Sigmoid colon (tissue), 7 donors: Measurements from ENCODE around the gene LSM14A. TPM values are rescaled to one million over a fixed set of nuclear protein-coding genes. Genes with fewer than 3 reads are reported as not detected.
"Not testable (repeated sequence)": the region's sequence is repeated elsewhere in the genome, so short reads cannot be mapped to it uniquely, and the experiment has no call there.

Experiments
- DNase-seq: peaks from one replicate; pipeline ENCODE4 v3.0.0-alpha.2; 2019
- H3K27ac ChIP-seq, 4 donors: fragments of 200-600 bp; sonication (generic); one replicate each; pipeline ENCODE4 v1.5.1; 2016 to 2019; ENCODE audit warnings: mild to moderate bottlenecking in 1 of 4
- H3K27me3 ChIP-seq, 3 donors: fragments of 200-600 bp; sonication (generic); one replicate each; pipeline ENCODE4 v1.5.1; 2019; ENCODE audit warnings: mild to moderate bottlenecking in 1 of 3
- H3K36me3 ChIP-seq, 4 donors: fragments of 200-600 bp; sonication (generic); one replicate each; pipeline ENCODE4 v1.5.1; 2016 to 2019
- H3K4me1 ChIP-seq, 4 donors: fragments of 200-600 bp; sonication (generic); one replicate each; pipeline ENCODE4 v1.5.1; 2017 to 2019
- H3K4me3 ChIP-seq, 4 donors: fragments of 200-600 bp; sonication (generic); one replicate each; pipeline ENCODE4 v1.5.1; 2017 to 2019; ENCODE audit warnings: mild to moderate bottlenecking in 2 of 4, moderate library complexity in 1 of 4
- H3K9me3 ChIP-seq, 4 donors: fragments of 200-600 bp in 3 of 4; sonication (generic) in 3 of 4; one replicate each; pipeline versions ENCODE4 v1.5.1 to v1.6.1; 2013 to 2019
- EP300 ChIP-seq, 4 donors: sonication (generic); formaldehyde crosslinking; IDR thresholded peaks; one replicate each; pipeline ENCODE4 v1.6.1; 2017; ENCODE audit warnings: antibody characterized with exemption in 4 of 4
- POLR2A ChIP-seq, 2 donors: fragments of 450-650 bp; IDR thresholded peaks; one replicate each; pipeline ENCODE4 v1.6.1; 2016; ENCODE audit warnings: antibody characterized with exemption in 2 of 2, mild to moderate bottlenecking in 2 of 2, moderate library complexity in 2 of 2
- POLR2AphosphoS5 ChIP-seq, 4 donors: sonication (generic); formaldehyde crosslinking; IDR thresholded peaks; one replicate each; pipeline ENCODE4 v1.6.1; 2017; ENCODE audit warnings: antibody characterized with exemption in 4 of 4
- WGBS, 2 donors: extraction: QIAGEN DNeasy Blood & Tissue Kit; methylation state at CpG; one replicate each; pipeline ENCODE4 v1.1.7; 2013; 5-methylcytosine and 5-hydroxymethylcytosine counted together
- intact Hi-C: fragments of 100-400 bp; cut with DNase I; formaldehyde crosslinking; loops from one replicate; pipeline ENCODE4 v1.15.1; 2023
- polyA plus RNA-seq, 3 donors: library from polyadenylated mRNA; stranded (reverse); fragments of 200-250 nt; gene quantifications; one replicate each; pipeline ENCODE4 v1.2.3, GENCODE V29; 2013
- total RNA-seq, 4 donors: library from RNA; depleted of rRNA; stranded (reverse); fragments of >200 nt; gene quantifications; one replicate each; pipeline ENCODE4 v1.1.0, GENCODE V29; 2016
- TF ChIP-seq, protein P1 (sequence below), 4 experiments: fragments of 450-650 bp in 3 of 4; fragments of 200-600 bp in 1 of 4; IDR thresholded peaks; one replicate each; pipeline ENCODE4 v1.5.1; 2016 to 2019; ENCODE audit warnings: antibody characterized with exemption in 4 of 4, mild to moderate bottlenecking in 3 of 4, moderate library complexity in 2 of 4
- donor health status: healthy with polysubstance abuse.
- donor health status: Bipolar disorder and iron deficiency.
- donor health status: healthy.

The LSM14A gene
- total and polyA plus RNA-seq, 7 donors = 66.6 to 149 (median 104) TPM

DNA sequence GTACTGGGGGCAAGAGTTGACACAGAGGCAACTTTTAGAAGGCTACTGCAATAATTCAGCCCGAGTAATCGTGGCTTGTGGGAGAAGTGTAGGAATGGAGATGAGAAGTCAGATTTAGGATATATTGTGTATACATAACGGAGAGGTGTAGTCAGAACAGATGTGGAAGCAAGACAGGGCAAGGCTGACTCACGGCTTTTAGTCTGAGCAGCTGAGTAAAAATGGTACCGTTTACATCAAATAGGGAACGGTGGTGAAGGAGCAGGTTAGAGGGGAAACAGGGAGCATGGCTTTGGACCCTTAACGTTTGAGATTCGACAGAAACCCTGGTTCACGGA lies 796 bp upstream of the LSM14A start:
- DNase-seq = no peak
- no peaks in the 10 kb centered on the region for H3K36me3 ChIP-seq
- TF ChIP-seq POLR2AphosphoS5 (IDR thresholded peaks at IDR 0.05) (no peak), EP300 (IDR thresholded peaks at IDR 0.05) (no peak)
- H3K4me1 ChIP-seq = peaks cover 0 to 43% (median 38%) of the 10 kb centered on the region in 4 donors
- no peaks in the 10 kb centered on the region for H3K27me3 ChIP-seq
- H3K4me3 ChIP-seq = peak overlapping the region; percentile 57 to 98 (median 76)
- H3K9me3 ChIP-seq = no peaks in the 10 kb centered on the region
- WGBS, 2 donors = 31 to 41% methylated on average over 9 of the region's 9 CpGs
- peak overlapping the region; percentile 90 to 100 (median 98) for H3K27ac ChIP-seq
- intact Hi-C loops = loop anchor here (10.0 kb wide), 1 partner anchor 163 kb away; no protein-coding TSS in a partner anchor

DNA sequence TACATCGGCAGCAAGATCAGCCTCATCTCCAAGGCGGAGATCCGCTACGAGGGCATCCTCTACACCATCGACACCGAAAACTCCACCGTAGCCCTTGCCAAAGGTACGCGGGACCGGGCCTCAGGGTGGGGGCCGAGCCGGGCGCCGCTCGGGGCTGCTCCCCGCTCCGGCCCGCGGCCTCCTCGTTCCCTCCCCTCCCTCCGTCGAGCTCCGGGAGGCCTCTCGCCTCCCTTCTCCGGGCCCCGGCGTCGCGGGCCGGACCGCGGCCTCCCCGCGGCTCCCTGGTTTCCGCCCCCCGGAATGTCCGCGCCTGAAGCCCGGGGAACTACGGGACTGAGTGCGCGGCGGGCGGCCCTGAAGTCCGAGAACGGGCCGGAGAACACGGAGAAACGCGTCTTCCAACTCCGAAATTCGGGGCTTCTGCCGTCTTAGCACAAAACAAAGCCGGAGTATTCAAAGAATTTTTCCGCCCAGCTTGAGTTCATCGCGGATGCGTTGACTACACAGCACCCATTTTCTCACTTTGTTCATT lies 423 bp downstream of the LSM14A start:
- intact Hi-C loops = loop anchor here (2.0 to 10.0 kb wide), 3 partner anchors 48 to 376 kb away; partner anchors contain the start of gene KCTD15
- no peaks in the 10 kb centered on the region for H3K9me3 ChIP-seq
- peak overlapping the region; percentile 90 to 100 (median 98) for H3K27ac ChIP-seq
- no peaks in the 10 kb centered on the region for H3K36me3 ChIP-seq
- peaks cover 0 to 55% (median 50%) of the 10 kb centered on the region in 4 donors for H3K4me1 ChIP-seq
- peak overlapping the region; percentile 57 to 98 (median 76) for H3K4me3 ChIP-seq
- WGBS, 2 donors = 0% methylated on average over 58 of the region's 58 CpGs
- no peak for TF ChIP-seq EP300 (IDR thresholded peaks at IDR 0.05)
- TF ChIP-seq POLR2A (IDR thresholded peaks at IDR 0.05) = no peak
- no peak for TF ChIP-seq POLR2AphosphoS5 (IDR thresholded peaks at IDR 0.05)
- TF ChIP-seq, protein P1, sequence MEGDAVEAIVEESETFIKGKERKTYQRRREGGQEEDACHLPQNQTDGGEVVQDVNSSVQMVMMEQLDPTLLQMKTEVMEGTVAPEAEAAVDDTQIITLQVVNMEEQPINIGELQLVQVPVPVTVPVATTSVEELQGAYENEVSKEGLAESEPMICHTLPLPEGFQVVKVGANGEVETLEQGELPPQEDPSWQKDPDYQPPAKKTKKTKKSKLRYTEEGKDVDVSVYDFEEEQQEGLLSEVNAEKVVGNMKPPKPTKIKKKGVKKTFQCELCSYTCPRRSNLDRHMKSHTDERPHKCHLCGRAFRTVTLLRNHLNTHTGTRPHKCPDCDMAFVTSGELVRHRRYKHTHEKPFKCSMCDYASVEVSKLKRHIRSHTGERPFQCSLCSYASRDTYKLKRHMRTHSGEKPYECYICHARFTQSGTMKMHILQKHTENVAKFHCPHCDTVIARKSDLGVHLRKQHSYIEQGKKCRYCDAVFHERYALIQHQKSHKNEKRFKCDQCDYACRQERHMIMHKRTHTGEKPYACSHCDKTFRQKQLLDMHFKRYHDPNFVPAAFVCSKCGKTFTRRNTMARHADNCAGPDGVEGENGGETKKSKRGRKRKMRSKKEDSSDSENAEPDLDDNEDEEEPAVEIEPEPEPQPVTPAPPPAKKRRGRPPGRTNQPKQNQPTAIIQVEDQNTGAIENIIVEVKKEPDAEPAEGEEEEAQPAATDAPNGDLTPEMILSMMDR (IDR thresholded peaks at IDR 0.05) = no peak
- no peaks in the 10 kb centered on the region for H3K27me3 ChIP-seq
- no peak for DNase-seq

DNA sequence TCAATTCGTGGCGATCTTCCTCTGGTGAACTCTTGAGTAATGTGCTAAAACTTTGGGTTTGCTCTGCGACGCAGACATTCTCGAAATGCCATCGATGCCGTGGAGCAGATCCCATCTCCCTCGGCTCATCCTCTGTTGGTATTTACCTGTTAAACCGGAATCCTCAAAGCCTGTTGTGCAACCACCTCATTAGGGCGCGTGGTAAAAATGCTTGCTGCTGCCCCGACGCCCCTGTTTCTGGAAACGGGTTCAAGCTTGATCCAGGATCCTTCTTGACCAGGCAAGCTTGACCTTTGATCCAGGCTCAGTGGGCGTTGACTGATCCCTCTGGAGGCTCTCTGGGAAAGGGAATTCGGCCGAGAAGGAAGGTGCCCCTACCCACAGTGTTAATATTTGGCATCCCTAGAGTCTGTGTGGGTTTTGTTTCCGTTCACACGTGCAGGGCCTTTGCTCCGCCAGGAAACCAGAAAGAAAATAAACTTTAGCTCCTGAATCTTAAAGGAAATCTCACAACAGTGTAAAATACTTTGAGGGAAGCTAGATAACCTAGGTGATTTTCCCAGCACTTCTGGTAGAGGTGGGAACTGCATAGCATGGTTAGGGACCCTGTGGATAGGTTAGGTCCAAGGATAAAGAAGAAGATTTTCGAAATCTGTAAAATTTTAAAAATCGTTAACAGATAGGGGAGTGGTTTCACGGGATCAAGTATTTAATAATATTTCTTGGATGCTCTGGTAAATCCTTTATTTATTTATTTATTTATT lies 1.1 kb downstream of the LSM14A start:
- peaks cover 0 to 61% (median 57%) of the 10 kb centered on the region in 4 donors for H3K4me1 ChIP-seq
- intact Hi-C loops = loop anchor here (2.0 to 10.0 kb wide), 3 partner anchors 47 to 377 kb away; partner anchors contain the start of gene KCTD15

DNA sequence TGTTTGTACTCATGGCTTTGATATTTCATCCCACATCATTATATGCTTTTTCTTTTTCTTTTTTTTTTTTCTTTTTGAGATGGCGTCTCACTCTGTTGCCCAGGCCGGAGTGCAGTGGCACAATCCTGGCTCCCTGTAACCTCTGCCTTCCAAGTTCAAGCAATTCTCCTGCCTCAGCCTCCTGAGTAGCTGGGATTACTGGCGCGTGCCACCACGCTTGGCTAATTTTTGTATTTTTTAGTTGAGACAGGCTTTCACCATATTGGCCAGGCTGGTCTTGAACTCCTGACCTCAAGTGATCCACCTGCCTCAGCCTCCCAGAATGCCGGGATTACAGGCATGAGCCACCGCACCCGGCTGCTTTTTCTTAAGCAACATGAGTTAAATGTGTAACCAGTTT lies 2.9 kb downstream of the LSM14A start:
- not testable (repeated sequence) for DNase-seq, H3K27me3 ChIP-seq, H3K36me3 ChIP-seq, H3K9me3 ChIP-seq
- H3K4me3 ChIP-seq = peak overlapping the region in 1 of 4 donors; percentile 98
- peaks cover 0 to 79% (median 75%) of the 10 kb centered on the region in 4 donors for H3K4me1 ChIP-seq
- intact Hi-C loops = loop anchor here (10.0 kb wide), 1 partner anchor 160 kb away; no protein-coding TSS in a partner anchor
- H3K27ac ChIP-seq = peak overlapping the region; percentile 9 to 100 (median 98)
- WGBS, 2 donors = 80 to 86% methylated on average over 8 of the region's 8 CpGs

More for the DNA sequence above, 1.1 kb downstream of the LSM14A start:
- H3K36me3 ChIP-seq = no peaks in the 10 kb centered on the region
- no peak for DNase-seq
- H3K9me3 ChIP-seq = no peaks in the 10 kb centered on the region
- H3K27me3 ChIP-seq = no peaks in the 10 kb centered on the region
- peak overlapping the region; percentile 90 to 100 (median 98) for H3K27ac ChIP-seq
- TF ChIP-seq POLR2AphosphoS5 (IDR thresholded peaks at IDR 0.05) (peak in 1 of 4 donors; percentile 4), EP300 (IDR thresholded peaks at IDR 0.05) (no peak)
- TF ChIP-seq, protein P1 (IDR thresholded peaks at IDR 0.05) = no peak
- WGBS, 2 donors = 1% methylated on average over 23 of the region's 23 CpGs
- H3K4me3 ChIP-seq = peak overlapping the region; percentile 57 to 98 (median 76)

DNA sequence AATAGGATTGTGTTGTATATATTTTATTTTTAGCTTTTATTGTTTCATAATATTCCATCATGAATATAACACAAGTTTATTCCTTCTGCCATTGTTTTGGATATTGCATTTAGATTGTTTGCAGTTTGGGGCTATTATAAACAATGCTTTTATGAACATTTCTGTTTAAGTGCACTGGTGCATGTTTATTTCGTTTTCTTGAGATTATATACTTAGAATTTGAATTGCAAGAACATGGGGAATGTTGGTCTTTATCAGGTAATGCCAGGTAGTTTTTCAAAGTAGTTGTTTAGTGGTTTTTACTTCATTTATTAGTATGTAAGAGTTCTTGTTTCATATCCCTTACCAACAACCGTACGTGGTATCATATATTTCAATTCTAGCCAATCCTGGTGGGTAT lies 4.3 kb downstream of the LSM14A start:
- H3K9me3 ChIP-seq = no peaks in the 10 kb centered on the region
- intact Hi-C loops = loop anchor here (10.0 kb wide), 1 partner anchor 158 kb away; no protein-coding TSS in a partner anchor
- no peaks in the 10 kb centered on the region for H3K36me3 ChIP-seq
- WGBS, 2 donors = 55 to 58% methylated on average over 3 of the region's 3 CpGs
- H3K27ac ChIP-seq = peak overlapping the region in 1 of 4 donors; percentile 97
- DNase-seq = no peak
- peak overlapping the region in 1 of 4 donors; percentile 98 for H3K4me3 ChIP-seq
- peaks cover 0 to 87% (median 84%) of the 10 kb centered on the region in 4 donors for H3K4me1 ChIP-seq
- TF ChIP-seq POLR2AphosphoS5 (IDR thresholded peaks at IDR 0.05) (no peak), EP300 (IDR thresholded peaks at IDR 0.05) (no peak)
- no peaks in the 10 kb centered on the region for H3K27me3 ChIP-seq

DNA sequence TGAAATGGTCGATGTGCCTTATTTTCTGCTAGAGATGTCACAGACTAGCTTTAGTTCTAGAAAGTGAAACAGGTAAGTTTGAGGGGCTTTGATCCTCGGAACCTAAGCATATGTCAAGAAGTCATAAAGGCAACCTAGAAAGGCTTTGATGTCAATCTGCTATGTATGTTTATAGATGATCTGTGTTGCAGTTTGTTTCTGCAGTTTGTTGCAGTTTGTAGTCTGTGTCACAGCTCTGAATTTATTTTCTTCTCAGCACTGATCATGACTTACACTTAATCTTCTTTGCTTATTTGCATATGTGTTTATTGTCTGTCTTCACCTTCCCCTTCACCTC lies 5.9 kb downstream of the LSM14A start:
- Histone ChIP-seq H3K4me1 (peaks cover 0 to 93% (median 89%) of the 10 kb centered on the region in 4 donors), H3K4me3 (no peak overlapping the region), H3K27me3 (no peaks in the 10 kb centered on the region), H3K36me3 (no peaks in the 10 kb centered on the region), H3K9me3 (no peaks in the 10 kb centered on the region), H3K27ac (peak overlapping the region in 2 of 4 donors; percentile 18 to 39)
- no peak for TF ChIP-seq POLR2AphosphoS5 (IDR thresholded peaks at IDR 0.05)
- TF ChIP-seq EP300 (IDR thresholded peaks at IDR 0.05) = no peak
- no peak for TF ChIP-seq POLR2A (IDR thresholded peaks at IDR 0.05)
- TF ChIP-seq, protein P1 (IDR thresholded peaks at IDR 0.05) = no peak
- intact Hi-C loops = loop anchor here (10.0 kb wide), 1 partner anchor 157 kb away; no protein-coding TSS in a partner anchor
- DNase-seq = no peak
- 31 to 39% methylated on average over 2 of the region's 2 CpGs for WGBS, 2 donors
